NCI-H2081 (cell line): ENCODE results near the gene FBXW5.
A peak's percentile ranks its signal among the peaks of the same experiment; 100 is the strongest.

Experiments
- DNase-seq, 2 experiments: peaks; one replicate each; lab custom pipeline; 2025; lab: John Stamatoyannopoulos, UW

The FBXW5 gene, protein sequence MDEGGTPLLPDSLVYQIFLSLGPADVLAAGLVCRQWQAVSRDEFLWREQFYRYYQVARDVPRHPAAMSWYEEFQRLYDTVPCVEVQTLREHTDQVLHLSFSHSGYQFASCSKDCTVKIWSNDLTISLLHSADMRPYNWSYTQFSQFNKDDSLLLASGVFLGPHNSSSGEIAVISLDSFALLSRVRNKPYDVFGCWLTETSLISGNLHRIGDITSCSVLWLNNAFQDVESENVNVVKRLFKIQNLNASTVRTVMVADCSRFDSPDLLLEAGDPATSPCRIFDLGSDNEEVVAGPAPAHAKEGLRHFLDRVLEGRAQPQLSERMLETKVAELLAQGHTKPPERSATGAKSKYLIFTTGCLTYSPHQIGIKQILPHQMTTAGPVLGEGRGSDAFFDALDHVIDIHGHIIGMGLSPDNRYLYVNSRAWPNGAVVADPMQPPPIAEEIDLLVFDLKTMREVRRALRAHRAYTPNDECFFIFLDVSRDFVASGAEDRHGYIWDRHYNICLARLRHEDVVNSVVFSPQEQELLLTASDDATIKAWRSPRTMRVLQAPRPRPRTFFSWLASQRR

DNA sequence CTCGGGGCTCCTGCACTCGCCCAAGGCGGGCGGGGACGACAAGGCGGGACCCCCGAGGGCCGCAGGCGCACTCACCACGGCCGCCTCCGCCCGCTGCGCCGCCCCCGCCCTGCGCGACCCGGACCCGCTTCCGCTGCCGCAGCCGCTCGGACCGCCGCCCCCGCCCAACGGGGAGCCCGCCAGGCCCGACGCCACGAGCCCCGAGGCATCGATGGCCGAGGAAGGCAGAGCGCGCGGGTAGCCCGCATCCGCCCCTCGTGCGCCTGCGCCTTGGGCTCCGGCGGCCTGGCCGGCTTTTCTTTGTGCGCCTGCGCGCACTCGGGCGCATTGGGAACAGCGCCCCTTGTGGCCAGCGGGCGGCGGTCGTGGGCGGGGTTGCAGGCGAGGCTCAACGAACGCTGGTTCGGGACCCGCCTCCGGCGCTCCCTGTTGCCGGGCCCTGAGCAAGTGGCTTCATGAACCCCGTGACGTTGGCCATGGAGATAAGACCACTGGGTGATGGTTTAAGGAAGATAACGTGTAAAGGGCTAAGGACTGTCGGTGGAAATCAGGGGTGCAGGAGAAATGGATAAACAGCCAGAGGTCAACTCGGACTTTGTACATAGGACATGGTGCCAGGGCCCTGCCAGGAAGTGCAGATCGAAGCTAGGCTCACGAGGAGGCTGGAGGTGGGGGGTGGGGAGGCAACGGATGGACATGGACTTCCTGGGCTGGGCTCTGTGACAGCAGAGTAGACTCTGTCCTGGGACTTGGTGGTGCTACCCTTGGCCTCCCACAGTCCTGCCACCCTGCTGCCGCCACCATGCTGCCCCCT lies at the start of gene FBXW5, which contains the start of gene C8G:
TSS of gene FBXW5 (minus strand) at position 220 of the 814 bp plus-strand sequence. CDS start 655 bp downstream, outside the sequence.
TSS of gene C8G (plus strand) at position 725 of the 814 bp plus-strand sequence. CDS start at position 803, 78 bp downstream.
- DNase-seq = peak; percentile 92

DNA sequence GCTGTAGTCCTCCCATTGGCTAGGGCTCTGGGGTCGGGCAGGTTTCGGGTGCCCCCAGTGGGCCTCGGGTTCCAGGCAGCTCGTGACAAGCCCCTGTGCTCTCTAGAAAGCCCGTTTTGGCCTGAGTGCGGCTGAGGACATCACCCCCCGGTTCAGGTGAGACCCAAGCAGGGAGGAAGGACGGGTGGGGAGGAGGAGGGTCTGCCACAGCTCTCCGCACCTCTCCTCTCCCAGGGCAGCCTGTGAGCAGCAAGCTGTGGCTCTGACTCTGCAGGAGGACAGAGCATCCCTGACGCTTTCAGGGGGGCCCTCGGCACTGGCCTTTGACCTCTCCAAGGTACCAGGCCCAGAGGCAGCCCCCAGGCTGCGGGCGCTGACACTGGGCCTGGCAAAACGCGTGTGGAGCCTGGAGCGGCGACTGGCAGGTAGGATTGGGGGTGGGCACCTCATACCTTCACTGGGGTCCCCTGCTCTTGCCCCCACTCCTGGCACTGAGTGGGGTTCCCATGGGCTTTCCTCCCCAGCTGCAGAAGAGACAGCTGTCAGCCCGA lies 48.4 kb upstream of the FBXW5 start:
- no peak for DNase-seq

DNA sequence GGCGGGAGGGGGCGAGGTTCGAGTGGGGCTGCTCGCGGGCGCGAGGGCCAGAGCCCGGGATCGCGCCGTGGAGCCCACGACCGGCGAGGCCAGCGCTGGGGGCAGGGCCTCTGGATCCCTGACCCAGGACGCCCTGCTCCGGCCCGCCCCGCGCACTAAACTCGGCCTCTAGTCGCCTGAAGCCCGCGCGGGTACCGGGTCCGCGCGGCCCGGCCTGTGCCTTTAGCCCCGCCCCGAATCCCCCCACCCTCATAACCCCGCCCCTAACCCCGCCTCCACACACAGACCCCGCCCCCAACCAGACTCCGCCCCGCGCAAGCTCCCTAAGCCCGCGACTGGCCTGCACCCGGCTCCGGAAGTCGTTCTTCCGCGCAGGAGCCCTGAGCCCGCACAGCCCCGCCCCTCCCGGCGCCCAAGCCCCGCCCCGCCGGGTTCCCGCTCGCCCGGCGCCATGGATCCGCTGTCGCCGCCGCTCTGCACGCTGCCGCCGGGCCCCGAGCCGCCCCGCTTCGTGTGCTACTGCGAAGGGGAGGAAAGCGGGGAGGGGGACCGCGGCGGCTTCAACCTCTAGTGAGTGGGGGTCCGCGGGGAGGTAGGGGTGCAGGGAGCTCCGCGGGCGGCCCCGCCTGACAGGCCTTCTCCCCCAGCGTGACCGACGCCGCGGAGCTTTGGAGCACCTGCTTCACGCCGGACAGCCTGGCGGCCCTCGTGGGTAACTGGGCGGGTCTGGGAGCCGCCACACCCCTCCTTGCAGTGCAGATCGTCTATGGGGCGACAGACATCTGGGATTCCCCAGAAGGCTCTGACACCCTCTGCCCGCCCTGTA lies 47.7 kb upstream of the FBXW5 start, which contains the start of gene PAXX:
TSS of gene PAXX (plus strand) at position 430 of the 826 bp plus-strand sequence. CDS start at position 452, 22 bp downstream.
- peak; percentile 82 to 86 for DNase-seq

DNA sequence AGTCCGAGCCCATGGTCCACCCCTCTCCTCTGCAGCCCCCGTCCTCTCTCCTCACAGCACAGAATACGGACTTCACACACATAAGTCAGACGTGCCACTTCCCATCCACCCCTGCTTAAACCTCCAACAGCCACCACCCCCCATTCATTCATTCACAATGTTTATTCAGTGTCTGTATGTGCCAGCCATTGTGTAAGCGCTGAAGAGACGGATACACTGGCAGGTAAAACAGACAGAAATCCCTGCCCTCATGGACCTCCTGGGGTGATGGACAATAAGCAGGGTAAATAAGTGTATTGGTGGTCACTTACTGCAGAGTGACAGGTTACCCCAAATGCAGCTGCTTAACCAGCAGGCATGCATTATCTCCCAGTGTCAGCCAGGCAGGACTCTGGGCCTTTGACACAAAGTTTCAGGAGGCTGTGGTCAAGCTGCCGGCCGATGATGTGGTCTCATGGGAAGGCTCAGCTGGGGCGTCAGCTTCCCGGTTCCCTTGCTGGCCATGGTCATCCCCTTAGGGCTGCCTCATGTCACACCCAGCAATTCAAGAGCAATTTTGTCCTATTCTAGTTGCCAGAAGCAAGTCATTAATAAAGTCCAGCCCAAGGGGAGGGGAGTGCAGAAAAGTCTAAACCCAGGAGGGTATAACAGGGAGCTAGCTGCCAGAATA lies 45.8 kb upstream of the FBXW5 start:
- DNase-seq = peak; percentile 61 to 76

DNA sequence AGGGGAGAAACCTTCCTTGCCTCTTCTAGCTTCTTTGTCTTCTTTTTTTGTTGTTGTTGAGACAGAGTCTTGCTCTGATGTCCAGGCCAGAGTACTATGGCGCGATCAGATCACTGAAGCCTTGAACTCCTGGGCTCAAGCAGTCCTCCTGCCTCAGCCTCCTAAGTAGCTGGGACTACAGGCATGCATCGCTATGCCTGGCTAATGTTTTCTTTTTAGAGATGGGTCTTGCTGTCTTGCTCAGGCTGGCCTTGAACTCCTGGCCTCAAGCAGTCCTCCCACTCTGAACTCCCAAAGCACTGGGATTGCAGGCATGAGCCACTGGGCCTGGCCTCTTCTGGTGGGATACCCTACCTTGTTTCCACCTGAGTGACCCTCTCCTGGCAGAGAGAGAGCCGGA lies 44.3 kb upstream of the FBXW5 start:
- DNase-seq = no peak

DNA sequence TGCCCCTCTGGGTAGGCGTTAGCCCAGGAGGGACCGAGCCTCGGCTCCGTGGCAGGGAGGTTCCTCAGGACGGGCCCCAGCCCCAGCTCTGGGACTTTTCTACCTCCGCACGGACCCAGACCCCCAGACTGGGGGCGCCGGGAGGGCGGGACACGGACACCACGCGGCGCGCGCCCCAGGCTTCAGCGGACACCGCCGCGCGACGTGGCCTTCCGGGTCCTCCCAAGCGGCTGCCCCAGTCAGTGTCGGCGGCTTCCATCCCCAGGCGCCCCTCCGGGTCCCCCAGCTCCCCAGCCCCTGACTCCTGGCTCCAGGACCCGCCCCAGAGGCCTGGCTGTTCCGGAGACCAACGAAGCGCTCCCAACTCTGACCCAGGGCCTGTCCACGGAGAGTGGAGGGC lies 41.3 kb upstream of the FBXW5 start:
- no peak for DNase-seq

DNA sequence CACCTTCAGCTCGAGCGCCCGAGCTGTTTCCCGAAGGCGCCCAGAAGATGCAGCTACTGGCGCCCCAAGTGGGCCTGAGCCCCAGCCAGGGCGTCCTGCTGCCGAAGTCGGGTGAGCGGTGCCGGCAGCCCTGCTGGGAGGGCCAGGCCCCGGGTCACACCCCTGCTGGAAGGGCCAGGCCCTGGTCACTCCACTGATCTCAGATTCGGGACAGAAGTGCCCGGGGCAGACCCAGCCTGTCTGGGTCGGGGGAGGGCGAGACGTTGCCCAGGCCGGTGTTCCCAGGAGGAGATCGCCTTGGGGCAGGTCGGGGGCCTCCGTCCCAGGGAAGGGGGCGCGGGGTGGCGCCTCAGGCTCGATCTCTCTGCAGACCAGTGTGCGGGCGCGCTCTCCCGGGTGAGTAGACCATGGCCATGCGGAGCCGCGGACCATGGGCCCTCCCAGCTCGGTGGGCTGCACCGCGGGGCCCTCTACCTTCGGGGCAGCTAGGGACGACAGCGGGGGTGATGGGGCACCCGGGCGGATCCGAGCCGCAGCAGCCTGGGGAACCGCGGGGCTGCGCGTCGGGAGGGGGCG lies 40.6 kb upstream of the FBXW5 start:
- no peak for DNase-seq

DNA sequence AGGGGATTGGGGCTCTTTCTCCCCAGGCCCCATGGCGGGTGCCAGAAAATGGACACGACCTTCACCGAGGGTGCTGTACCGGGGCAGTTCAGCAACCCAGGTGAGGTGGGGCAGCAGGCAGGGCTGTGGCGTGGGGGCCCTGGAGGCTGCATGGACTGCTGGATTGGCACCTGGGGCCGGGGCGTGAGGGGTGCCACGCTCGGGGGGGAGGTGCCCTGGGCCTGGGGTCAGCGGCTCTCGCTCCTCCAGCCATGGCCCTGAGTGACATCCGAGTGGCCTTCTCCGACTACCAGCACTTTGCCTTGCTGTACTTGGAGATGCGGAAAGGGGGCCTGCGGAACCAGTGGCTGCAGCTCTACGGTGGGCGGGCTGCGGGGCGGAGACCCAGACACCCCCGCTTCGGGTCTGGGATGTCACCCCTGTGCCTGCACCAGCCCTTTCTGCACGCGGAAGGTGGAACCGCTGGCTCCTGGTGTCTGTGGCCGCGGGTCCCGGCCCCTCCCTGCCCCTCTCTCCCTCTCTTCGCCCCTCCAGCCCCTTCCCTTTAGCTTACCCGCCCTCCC lies 40.0 kb upstream of the FBXW5 start:
- no peak for DNase-seq

DNA sequence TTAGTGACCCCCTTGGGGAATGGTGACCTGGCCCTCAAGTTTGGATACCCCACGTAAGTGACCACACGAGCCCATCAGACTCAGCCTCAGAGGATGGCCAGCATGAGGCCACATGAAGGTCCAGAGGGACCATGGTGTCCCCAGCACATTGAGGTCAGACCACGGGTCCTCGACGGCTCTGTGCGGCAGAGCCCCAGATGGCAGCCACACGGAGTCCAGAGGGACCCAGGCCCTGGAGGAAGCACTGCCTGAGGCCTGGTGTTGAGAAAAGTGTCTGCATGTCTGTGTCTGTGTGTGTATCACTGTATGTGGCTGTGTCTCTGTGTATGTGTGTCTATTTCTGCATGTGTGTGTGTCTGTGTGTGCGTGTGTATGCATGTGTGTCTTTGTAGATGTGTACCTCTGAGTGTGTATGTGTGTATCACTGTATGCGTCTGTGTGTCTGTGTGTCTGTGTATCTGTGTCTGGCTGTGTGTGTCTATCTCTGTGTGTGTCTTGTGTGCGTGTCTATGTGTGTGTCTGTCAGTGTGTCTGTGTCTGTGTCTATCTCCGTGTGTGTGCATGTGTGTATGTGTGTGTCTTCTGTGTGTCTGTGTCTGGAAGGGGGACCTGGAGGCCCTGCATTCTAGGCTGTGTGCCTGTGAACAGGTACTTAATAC lies 39.2 kb upstream of the FBXW5 start:
- DNase-seq = no peak

DNA sequence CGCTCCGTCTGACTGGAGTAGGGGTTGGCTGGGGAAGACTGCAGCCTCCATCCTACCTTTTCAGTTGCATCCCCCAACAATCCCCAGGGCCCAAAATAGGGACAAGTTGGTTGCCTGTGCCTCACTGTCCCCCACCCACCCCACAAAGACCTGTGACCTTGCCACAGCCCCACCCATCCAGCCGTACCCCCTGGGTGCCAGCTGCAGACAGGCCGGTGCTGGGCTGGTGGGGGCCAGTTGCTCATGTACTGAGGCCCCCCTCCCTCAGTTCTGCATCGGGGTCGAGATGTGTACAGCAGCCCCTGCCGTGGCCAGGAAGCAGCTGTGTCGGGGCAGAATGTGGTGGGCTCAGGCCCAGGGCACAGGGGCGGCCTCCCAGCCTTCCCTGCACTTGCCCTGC lies 38.6 kb upstream of the FBXW5 start:
- no peak for DNase-seq

DNA sequence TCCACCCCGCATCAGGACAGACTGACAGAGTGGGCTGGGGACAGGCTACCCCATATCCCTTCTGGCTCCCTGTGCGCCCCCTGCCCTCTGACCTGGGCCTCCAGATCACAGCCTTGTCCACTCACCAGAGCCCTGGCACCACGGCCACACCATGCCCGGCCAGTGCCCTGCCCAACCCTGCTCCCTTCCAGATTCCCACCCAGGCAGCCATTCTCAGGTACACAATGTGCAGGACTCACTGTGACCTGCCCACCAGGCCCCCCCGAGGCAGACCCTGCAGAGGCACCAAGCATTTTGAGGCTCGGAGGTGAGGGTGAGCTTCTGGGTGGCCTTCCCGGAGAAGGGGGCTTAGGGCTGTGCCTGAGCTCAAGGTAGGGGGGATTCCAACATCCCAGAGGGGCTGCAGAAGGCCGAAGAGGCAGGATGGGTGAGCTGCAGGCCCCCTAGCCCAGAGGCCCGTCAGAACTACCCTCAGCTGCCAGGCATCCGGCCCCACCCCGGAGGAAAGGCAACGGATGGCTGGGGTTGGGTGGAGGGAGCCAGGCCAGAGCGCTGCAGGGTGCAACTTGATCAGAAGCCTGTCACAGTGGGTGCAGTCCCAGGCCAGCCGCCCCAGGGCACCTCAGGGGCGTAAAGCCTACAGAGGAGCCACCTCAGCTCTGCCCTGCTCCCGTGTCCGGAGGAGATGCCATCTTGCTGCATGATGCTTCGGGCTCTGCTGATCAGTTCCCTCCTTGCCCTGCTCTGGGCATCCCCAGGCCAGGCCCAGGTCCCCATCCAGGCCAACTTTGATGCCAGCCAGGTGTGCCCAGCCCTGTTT lies 37.9 kb upstream of the FBXW5 start, which contains the start of gene LCNL1:
TSS of gene LCNL1 (plus strand) at position 762 of the 820 bp plus-strand sequence. CDS start 594 bp downstream, outside the sequence.
- no peak for DNase-seq

DNA sequence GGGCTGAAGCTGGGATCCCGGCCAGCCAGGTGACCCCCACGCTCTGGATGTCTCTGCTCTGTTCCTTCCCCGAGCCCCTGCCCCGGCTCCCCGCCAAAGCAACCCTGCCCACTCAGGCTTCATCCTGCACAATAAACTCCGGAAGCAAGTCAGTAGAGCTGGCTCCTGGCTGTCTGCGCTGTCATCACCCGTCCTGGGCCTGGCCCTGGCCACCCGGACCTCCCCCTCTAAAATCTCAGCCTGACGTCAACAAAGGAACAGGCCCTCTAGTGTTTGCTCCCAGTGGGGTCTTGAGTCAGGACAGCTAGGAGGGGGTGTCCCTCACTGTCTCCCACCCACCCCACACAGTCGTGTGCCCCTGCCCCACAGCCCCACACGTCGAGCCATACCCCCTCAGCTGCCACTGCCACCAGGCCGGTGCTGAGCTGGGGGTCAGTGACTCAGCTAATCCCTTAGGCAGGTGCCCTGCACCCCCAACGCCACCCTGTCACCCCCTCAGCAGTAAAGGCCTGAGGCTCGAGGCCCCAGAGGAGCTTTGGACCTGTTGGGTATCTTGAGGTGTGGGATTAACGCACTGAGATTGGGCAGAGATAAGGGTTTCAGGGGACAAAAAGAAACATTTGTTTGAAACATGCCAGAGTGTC lies 37.2 kb upstream of the FBXW5 start:
- no peak for DNase-seq

DNA sequence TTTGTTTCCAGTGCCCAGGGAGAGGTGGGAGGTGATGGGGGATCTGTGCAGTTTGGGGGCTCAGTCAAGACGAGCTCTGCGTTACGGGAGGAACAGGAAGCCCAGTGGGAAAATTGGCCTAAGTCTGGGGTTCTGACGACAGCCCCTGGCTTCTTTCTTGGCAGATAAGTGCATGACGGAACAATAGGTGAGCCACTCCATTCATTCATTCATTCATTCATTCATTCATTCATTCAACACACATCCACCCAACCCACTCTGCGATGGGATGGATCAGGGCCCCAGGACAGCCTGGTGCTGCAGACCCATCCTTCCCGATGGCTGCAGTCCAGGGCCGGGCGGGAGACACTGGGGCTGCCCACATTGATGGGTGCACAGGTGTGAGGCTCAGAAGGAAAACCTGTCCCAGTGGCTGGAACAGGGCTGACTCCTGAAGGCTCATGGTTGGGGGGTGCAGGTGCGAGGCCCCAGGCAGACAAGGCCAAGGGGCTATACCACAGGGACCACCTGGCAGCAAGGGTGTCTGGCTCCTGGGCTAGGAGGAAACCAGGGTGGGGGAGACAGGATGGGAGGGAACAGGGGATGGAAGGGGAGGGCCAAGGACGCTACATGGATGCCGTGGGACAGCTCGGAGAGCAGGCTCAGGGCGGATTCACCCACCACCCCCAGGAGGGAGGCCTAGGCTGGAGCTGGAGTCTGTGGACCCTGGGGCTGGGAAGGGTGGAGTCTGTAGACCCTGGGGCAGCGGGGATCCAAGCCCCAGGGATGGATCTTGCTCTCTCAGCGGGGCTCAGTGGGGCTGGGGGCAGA lies 36.3 kb upstream of the FBXW5 start:
- DNase-seq = no peak

DNA sequence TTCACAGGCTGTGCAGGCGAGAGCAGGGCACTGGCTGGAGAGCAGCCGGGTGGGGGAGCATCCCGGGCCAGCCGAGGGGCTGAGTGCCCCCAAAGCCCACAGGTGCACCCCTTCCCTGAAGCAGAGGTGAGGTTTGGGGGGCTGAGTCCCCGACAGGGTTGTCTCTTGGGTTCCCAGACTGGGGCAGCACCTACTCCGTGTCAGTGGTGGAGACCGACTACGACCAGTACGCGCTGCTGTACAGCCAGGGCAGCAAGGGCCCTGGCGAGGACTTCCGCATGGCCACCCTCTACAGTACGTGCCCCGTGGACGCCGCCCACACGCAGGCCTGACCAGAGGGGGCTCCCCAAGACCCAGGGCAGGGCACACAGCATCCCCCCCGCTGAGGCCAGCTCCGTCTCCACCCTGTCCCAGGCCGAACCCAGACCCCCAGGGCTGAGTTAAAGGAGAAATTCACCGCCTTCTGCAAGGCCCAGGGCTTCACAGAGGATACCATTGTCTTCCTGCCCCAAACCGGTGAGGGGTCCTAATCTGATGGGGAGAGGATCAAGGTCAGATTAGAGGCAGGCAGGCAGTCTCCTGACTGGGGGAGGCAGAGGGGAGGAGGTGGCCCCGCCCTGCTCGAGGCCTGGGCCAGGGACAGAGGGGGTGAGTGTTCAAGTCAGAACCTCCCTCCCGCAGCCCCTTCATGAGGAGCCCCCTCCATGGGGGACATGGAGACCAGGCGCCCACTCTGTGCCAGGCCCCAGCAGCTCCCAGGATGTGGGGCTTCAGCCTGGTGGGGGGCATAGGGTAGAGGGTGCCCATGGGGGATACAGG lies 35.4 kb upstream of the FBXW5 start:
- no peak for DNase-seq

DNA sequence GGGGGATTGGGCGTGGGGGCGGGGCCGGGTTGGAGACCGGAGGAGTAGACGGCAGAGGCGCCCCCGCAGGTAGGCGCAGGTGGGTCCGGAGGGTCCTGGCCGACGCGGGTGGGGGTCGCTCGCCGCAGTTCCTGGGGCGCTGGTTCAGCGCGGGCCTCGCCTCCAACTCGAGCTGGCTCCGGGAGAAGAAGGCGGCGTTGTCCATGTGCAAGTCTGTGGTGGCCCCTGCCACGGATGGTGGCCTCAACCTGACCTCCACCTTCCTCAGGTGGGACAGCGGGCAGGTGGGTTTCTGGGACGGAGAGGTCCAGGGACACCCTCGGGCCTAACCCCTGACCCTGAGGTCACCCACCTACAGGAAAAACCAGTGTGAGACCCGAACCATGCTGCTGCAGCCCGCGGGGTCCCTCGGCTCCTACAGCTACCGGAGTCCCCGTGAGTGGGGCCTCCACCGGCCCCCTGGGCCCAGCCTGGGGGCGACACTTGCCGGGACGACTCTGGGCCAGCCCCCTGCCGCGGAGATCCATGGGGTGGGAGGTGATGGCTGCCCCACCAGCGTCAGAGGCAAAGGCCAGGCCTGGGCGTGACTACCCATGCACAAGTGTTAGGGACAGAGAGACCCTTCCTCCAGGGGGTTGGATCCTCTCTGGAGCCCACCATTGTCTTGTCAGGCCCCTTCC lies 34.5 kb upstream of the FBXW5 start:
- DNase-seq = no peak
